Activated naive CD4-positive, alpha-beta T cell treated with anti-CD3 and anti-CD28 coated beads, Interleukin-2, amount 10 ng/mL, durations not matched to agents 7 days and 5 days (primary cell): ENCODE results near the gene MED27.

Experiments used
- CTCF ChIA-PET: fragments of 350-600 bp; sonication (Branson Sonifier 250); formaldehyde crosslinking; loops from one replicate; lab custom pipeline; 2021; ENCODE audit warnings: antibody characterized with exemption; lab: Charles Lee
- DNase-seq: peaks from one replicate; pipeline ENCODE4 v3.0.0-alpha.2; 2020
- H3K27ac Mint-ChIP-seq: one replicate; pipeline ENCODE4 v1.8.0; 2021; ENCODE audit warnings: mild to moderate bottlenecking, moderate library complexity, mixed read lengths
- H3K27me3 Mint-ChIP-seq: one replicate; pipeline ENCODE4 v1.8.0; 2021; ENCODE audit warnings: mild to moderate bottlenecking, mixed read lengths
- H3K36me3 Mint-ChIP-seq: one replicate; pipeline ENCODE4 v1.8.0; 2021; ENCODE audit warnings: mixed read lengths
- H3K4me1 Mint-ChIP-seq: one replicate; pipeline ENCODE4 v1.8.0; 2021; ENCODE audit warnings: mixed read lengths
- H3K4me3 Mint-ChIP-seq: one replicate; pipeline ENCODE4 v1.8.0; 2021; ENCODE audit warnings: mild to moderate bottlenecking, moderate library complexity, mixed read lengths
- H3K9me3 Mint-ChIP-seq: one replicate; pipeline ENCODE4 v1.8.0; 2021; ENCODE audit warnings: mixed read lengths

The MED27 gene

DNA sequence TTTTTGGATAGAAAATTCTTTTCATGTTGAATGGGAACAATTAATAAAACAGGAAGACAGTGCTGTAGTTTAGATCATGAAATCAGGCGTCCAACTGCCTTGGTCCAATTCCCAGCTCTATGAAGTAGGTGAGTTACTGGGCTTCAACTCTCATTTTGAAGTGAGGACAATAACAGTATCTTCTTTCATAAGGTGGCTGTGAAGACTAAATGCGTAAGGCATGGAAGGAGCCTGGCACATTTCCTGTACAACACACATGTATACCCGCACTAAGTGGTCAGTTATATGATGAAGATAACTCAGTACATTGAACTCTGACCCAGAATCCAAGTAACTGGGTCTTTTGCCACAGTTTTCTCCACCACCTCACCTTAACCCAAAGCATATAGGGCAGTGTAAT is 120.6 kb downstream of the MED27 start:
- no peaks in the 10 kb centered on the region for H3K4me1 Mint-ChIP-seq
- H3K4me3 Mint-ChIP-seq: no peak overlapping the region
- H3K36me3 Mint-ChIP-seq: peaks cover 2% of the 10 kb centered on the region
- DNase-seq: no peak
- no peaks in the 10 kb centered on the region for H3K9me3 Mint-ChIP-seq
- no peak overlapping the region for H3K27ac Mint-ChIP-seq
- CTCF ChIA-PET: no interaction called here
- no peaks in the 10 kb centered on the region for H3K27me3 Mint-ChIP-seq

- no peak for DNase-seq
- CTCF ChIA-PET: interaction anchor here (1.0 to 1.5 kb wide), 2 partner anchors 191 to 197 kb away, joined by 3 to 5 read pairs; no protein-coding TSS in a partner anchor
- Mint-ChIP-seq H3K9me3 (no peaks in the 10 kb centered on the region), H3K36me3 (peaks cover 2% of the 10 kb centered on the region), H3K27ac (no peak overlapping the region), H3K4me1 (no peaks in the 10 kb centered on the region), H3K27me3 (no peaks in the 10 kb centered on the region), H3K4me3 (no peak overlapping the region)
These were observed 125.4 kb downstream of the MED27 start for GRCh38 chr9:131954299-131954698.

GRCh38 chr9:131951905-131952304 is 127.8 kb downstream of the MED27 start:
- Mint-ChIP-seq H3K4me3 (no peak overlapping the region), H3K9me3 (no peaks in the 10 kb centered on the region), H3K27ac (no peak overlapping the region), H3K27me3 (no peaks in the 10 kb centered on the region), H3K4me1 (no peaks in the 10 kb centered on the region), H3K36me3 (peaks cover 2% of the 10 kb centered on the region)
- CTCF ChIA-PET: no interaction called here
- no peak for DNase-seq

GRCh38 chr9:131951155-131951554 is 128.5 kb downstream of the MED27 start:
- Mint-ChIP-seq H3K4me3 (no peak overlapping the region), H3K9me3 (no peaks in the 10 kb centered on the region)

DNA sequence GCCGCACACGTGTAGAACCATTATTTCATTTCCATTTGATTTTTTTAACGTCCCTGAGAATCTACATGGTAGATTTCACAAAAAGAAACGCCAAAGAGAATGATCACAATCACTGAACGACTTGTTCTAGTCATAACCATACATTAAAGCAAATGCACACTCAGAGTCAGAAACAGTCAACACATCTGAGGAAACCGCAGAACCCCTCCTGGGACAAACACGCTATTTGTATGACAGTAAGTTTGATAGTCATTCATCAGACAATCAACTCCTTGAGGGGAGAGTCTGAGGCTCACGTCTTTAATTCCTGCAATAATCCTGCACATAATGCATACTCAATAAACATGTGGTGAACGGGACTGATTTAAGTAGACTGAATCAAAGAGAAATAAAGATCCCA is 129.2 kb downstream of the MED27 start:
- no peak for DNase-seq
- Mint-ChIP-seq H3K9me3 (no peaks in the 10 kb centered on the region), H3K4me1 (no peaks in the 10 kb centered on the region), H3K36me3 (peaks cover 2% of the 10 kb centered on the region), H3K4me3 (no peak overlapping the region), H3K27me3 (no peaks in the 10 kb centered on the region), H3K27ac (no peak overlapping the region)
- CTCF ChIA-PET: no interaction called here

More at GRCh38 chr9:131951155-131951554, 128.5 kb downstream of the MED27 start:
- DNase-seq: no peak
- CTCF ChIA-PET: no interaction called here
- H3K36me3 Mint-ChIP-seq: peaks cover 2% of the 10 kb centered on the region
- no peaks in the 10 kb centered on the region for H3K4me1 Mint-ChIP-seq
- H3K27me3 Mint-ChIP-seq: no peaks in the 10 kb centered on the region
- H3K27ac Mint-ChIP-seq: no peak overlapping the region

- no peaks in the 10 kb centered on the region for H3K27me3 Mint-ChIP-seq
- H3K36me3 Mint-ChIP-seq: peaks cover 2% of the 10 kb centered on the region
- no peak for DNase-seq
- no peaks in the 10 kb centered on the region for H3K9me3 Mint-ChIP-seq
- H3K27ac Mint-ChIP-seq: no peak overlapping the region
- no peak overlapping the region for H3K4me3 Mint-ChIP-seq
- H3K4me1 Mint-ChIP-seq: no peaks in the 10 kb centered on the region
- CTCF ChIA-PET: no interaction called here
These were observed 133.5 kb downstream of the MED27 start for GRCh38 chr9:131946180-131946579.

DNA sequence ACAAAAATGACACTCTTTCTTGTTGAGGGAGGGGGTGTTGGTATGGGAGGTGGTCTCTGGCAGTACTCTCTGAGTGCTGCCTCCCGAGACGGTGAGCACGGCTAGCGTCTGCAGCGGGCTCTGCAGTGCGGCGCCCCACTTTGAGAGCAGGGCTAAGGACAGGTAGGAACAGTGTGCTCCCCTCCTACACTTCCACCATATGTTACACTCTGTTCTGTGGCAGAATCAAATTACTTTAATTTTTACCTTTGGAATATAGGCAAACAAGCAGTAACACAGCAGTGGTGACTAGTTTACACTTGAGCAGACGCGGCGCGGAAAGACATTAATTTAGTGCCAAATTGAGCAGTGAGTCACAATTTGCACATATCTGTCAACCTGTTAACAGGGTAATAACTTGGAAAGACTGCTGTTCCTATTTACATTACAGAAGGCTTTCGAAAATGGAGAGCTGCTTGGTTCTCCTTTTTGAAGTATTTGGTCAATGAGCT is 136.3 kb downstream of the MED27 start:
- CTCF ChIA-PET: no interaction called here
- no peak overlapping the region for H3K4me3 Mint-ChIP-seq

GRCh38 chr9:131942146-131942720 is 137.4 kb downstream of the MED27 start:
- CTCF ChIA-PET: interaction anchor here (0.6 kb wide), 1 partner anchor 30 kb away, joined by 3 read pairs; no protein-coding TSS in a partner anchor
- no peak overlapping the region for H3K4me3 Mint-ChIP-seq
- no peaks in the 10 kb centered on the region for H3K9me3 Mint-ChIP-seq
- H3K27ac Mint-ChIP-seq: no peak overlapping the region
- no peak for DNase-seq
- H3K36me3 Mint-ChIP-seq: peaks cover 4% of the 10 kb centered on the region
- no peaks in the 10 kb centered on the region for H3K27me3 Mint-ChIP-seq
- H3K4me1 Mint-ChIP-seq: no peaks in the 10 kb centered on the region

More for the DNA sequence above, 136.3 kb downstream of the MED27 start:
- Mint-ChIP-seq H3K9me3 (no peaks in the 10 kb centered on the region), H3K27ac (no peak overlapping the region), H3K36me3 (no peaks in the 10 kb centered on the region), H3K27me3 (no peaks in the 10 kb centered on the region), H3K4me1 (no peaks in the 10 kb centered on the region)
- no peak for DNase-seq

DNA sequence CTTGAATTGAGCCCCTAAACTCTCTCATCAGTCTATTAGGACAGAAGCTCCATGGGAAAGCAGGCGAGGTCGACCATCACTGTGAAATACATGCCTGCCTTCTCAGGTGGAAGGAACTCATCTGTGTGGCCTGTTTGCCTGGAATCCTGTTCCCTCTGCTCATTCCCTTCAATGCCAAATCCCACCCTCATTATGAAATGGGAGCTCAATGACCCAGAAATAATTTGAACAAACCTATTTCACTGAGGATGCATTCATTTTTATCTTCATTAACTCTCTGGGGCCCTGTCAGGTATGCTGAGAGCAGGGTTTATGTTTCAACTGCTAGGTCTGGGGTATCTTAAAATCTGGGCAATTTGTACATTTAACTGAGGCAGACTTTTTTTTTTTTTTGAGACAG is 142.2 kb downstream of the MED27 start:
- no peaks in the 10 kb centered on the region for H3K9me3 Mint-ChIP-seq
- no peaks in the 10 kb centered on the region for H3K27me3 Mint-ChIP-seq
- H3K27ac Mint-ChIP-seq: no peak overlapping the region
- peaks cover 9% of the 10 kb centered on the region for H3K36me3 Mint-ChIP-seq
- H3K4me1 Mint-ChIP-seq: no peaks in the 10 kb centered on the region
- DNase-seq: no peak
- H3K4me3 Mint-ChIP-seq: no peak overlapping the region
- CTCF ChIA-PET: no interaction called here

DNA sequence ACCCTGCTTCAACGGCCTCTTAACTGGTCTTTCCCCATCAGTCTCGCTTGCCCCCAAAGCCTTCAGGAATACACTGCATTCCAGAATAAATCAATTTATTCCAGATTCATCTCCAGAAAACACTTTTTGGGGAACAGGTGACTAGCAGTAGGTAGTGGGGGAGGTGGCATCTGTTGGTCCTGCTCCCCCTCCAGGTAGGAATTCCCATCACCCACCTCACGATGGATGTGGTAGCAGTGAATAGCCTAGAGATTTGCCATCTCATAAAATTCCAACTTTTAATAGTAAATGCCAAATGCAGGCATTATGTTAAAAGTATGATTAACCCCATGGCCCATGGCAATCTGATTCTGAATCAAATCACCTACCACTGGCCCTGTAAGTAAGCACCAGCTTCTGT is 142.7 kb downstream of the MED27 start:
- Mint-ChIP-seq H3K27ac (no peak overlapping the region), H3K4me1 (no peaks in the 10 kb centered on the region), H3K27me3 (no peaks in the 10 kb centered on the region), H3K4me3 (no peak overlapping the region), H3K36me3 (peaks cover 11% of the 10 kb centered on the region), H3K9me3 (no peaks in the 10 kb centered on the region)
- CTCF ChIA-PET: no interaction called here
- no peak for DNase-seq

DNA sequence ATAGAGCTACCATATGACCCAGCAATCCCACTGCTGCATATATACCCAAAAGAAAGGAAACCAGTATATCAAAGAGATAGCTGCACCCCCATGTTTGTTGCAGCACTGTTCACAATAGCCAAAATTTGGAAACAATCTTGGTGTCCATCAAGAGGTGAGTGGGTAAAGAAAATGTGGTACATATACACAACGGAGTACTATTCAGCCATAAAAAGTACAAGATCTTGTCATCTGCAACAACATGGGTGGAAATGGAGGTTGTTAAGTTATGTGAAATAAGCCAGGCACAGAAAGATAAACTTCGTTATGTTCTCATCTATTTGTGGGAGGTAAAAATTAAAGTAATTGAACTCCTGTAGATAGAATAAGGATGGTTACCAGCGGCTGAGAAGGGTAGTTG is 145.0 kb downstream of the MED27 start:
- Mint-ChIP-seq H3K9me3 (no peaks in the 10 kb centered on the region), H3K36me3 (peaks cover 11% of the 10 kb centered on the region), H3K27ac (no peak overlapping the region)

DNA sequence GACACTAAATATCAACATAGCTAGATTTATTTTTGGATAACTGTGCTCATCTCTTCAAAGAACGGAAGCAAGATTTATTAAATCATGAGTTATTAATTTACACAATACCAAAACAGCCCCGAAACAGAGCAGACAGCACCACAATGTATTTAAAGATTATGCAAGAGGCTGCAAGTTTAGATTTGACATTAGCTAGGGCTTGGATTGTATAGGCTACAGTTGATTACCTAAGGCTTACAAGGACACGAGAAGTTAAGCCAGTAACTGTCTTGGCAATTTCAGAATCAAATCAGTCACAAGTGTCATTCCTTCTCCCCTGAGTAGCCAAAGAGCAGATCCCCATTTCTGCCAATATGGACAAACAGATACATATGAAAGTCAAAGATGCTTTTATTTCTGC is 152.6 kb downstream of the MED27 start:
- H3K4me1 Mint-ChIP-seq: no peaks in the 10 kb centered on the region
- H3K27me3 Mint-ChIP-seq: no peaks in the 10 kb centered on the region
- DNase-seq: no peak
- H3K4me3 Mint-ChIP-seq: no peak overlapping the region
- CTCF ChIA-PET: no interaction called here
- H3K9me3 Mint-ChIP-seq: no peaks in the 10 kb centered on the region
- H3K27ac Mint-ChIP-seq: no peak overlapping the region
- H3K36me3 Mint-ChIP-seq: peaks cover 2% of the 10 kb centered on the region

More for the DNA sequence above, 145.0 kb downstream of the MED27 start:
- CTCF ChIA-PET: no interaction called here
- Mint-ChIP-seq H3K4me3 (no peak overlapping the region), H3K27me3 (no peaks in the 10 kb centered on the region), H3K4me1 (no peaks in the 10 kb centered on the region)
- no peak for DNase-seq

GRCh38 chr9:131926360-131926922 is 153.2 kb downstream of the MED27 start:
- H3K27ac Mint-ChIP-seq: no peak overlapping the region
- no peaks in the 10 kb centered on the region for H3K27me3 Mint-ChIP-seq
- CTCF ChIA-PET: no interaction called here
- no peak for DNase-seq
- H3K36me3 Mint-ChIP-seq: peaks cover 2% of the 10 kb centered on the region
- H3K9me3 Mint-ChIP-seq: no peaks in the 10 kb centered on the region
- no peaks in the 10 kb centered on the region for H3K4me1 Mint-ChIP-seq
- H3K4me3 Mint-ChIP-seq: no peak overlapping the region

DNA sequence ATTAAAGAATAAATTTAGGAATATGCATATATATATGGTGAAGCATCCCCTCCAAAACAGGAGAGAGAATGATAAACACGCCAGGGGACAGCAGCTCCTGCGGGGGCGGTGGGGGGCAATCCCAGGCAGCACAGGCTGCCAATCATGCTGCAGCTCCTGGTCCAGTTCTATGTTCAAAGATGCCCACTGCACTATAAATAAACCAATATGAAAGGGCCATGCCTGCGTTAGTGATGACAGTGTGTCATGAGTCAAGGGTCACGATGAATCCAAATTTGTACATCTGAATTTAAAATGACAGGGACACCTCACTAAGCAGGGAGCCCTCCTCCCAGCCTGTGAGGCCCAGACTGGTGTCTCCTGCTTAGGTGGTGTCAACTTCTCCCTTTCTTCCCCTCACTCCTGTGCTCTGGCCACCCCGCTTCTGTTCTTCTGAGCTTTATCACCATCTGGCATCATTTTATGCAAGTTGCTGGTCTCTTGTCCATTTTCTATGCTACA is 153.9 kb downstream of the MED27 start:
- no peak for DNase-seq
- Mint-ChIP-seq H3K27me3 (no peaks in the 10 kb centered on the region), H3K4me1 (no peaks in the 10 kb centered on the region), H3K9me3 (no peaks in the 10 kb centered on the region), H3K27ac (no peak overlapping the region), H3K36me3 (peaks cover 2% of the 10 kb centered on the region), H3K4me3 (no peak overlapping the region)
- CTCF ChIA-PET: no interaction called here

GRCh38 chr9:131923766-131924165 is 155.9 kb downstream of the MED27 start:
- no peak overlapping the region for H3K27ac Mint-ChIP-seq
- H3K4me1 Mint-ChIP-seq: no peaks in the 10 kb centered on the region
- H3K36me3 Mint-ChIP-seq: peaks cover 2% of the 10 kb centered on the region
- CTCF ChIA-PET: no interaction called here
- H3K4me3 Mint-ChIP-seq: no peak overlapping the region
- H3K27me3 Mint-ChIP-seq: no peaks in the 10 kb centered on the region
- no peak for DNase-seq
- no peaks in the 10 kb centered on the region for H3K9me3 Mint-ChIP-seq
